GM12875 (cell line): ENCODE data around the gene EP300.

Experiments
- H3K4me3 ChIP-seq: one replicate; pipeline ENCODE4 v1.5.1; 2011; ENCODE audit warnings: low read depth, low read length, control low read depth
- CTCF ChIP-seq: IDR thresholded peaks from 2 replicates; pipeline ENCODE4 v1.5.1; 2011; ENCODE audit warnings: low read depth, mild to moderate bottlenecking, control low read depth, inconsistent platforms, low read length, moderate library complexity, borderline replicate concordance; ENCODE audit not compliant: insufficient read depth

EP300 gene

GRCh38 chr22:41074466-41074865, 17.9 kb upstream of the EP300 start:
- no peak overlapping the region for H3K4me3 ChIP-seq
- TF ChIP-seq CTCF, result no peak

- H3K4me3 ChIP-seq, result no peak overlapping the region
- no peak for TF ChIP-seq CTCF
Measured at GRCh38 chr22:41074941-41075710, 17.3 kb upstream of the EP300 start.

- H3K4me3 ChIP-seq, result no peak overlapping the region
- TF ChIP-seq CTCF, result no peak
Measured at GRCh38 chr22:41075946-41076345, 16.4 kb upstream of the EP300 start.

GRCh38 chr22:41076857-41077256, 15.5 kb upstream of the EP300 start:
- no peak for TF ChIP-seq CTCF

GRCh38 chr22:41078931-41079330, 13.5 kb upstream of the EP300 start:
- TF ChIP-seq CTCF, result no peak
- H3K4me3 ChIP-seq, result no peak overlapping the region

More at GRCh38 chr22:41076857-41077256, 15.5 kb upstream of the EP300 start:
- no peak overlapping the region for H3K4me3 ChIP-seq

GRCh38 chr22:41085842-41086241, 6.5 kb upstream of the EP300 start:
- no peak for TF ChIP-seq CTCF
- no peak overlapping the region for H3K4me3 ChIP-seq
